Activated CD8-positive, alpha-beta T cell treated with anti-CD3 and anti-CD28 coated beads, Interleukin-2, amount 10 ng/mL, durations not matched to agents 7 days and 5 days (primary cell): Measurements from ENCODE around the gene TARDBP. TPM values are rescaled to one million over a fixed set of nuclear protein-coding genes. Genes with fewer than 3 reads are reported as not detected.
A peak's percentile ranks its signal among the peaks of the same experiment; 100 is the strongest.

ENCODE experiments used
- ATAC-seq: fragments of 150-1000 bp; cut with Tn5 transposase; one replicate; pipeline ENCODE4 v1.10.0; 2021; ENCODE audit warnings: moderate library complexity
- CTCF ChIA-PET: fragments of 350-600 bp; sonication (Branson Sonifier 250); formaldehyde crosslinking; loops from one replicate; lab custom pipeline; 2021; ENCODE audit warnings: antibody characterized with exemption; lab: Charles Lee
- POLR2A ChIA-PET: fragments of 350-600 bp; sonication (Branson Sonifier 250); formaldehyde crosslinking; loops from one replicate; lab custom pipeline; 2021; ENCODE audit warnings: antibody characterized with exemption; lab: Charles Lee
- DNase-seq: peaks from one replicate; pipeline ENCODE4 v3.0.0-alpha.2; 2020
- H3K27ac Mint-ChIP-seq: one replicate; pipeline ENCODE4 v1.8.0; 2021; ENCODE audit warnings: mild to moderate bottlenecking, mixed read lengths
- H3K27me3 Mint-ChIP-seq: one replicate; pipeline ENCODE4 v1.8.0; 2021; ENCODE audit warnings: low read depth, mixed read lengths
- H3K36me3 Mint-ChIP-seq: one replicate; pipeline ENCODE4 v1.8.0; 2021; ENCODE audit warnings: low read depth, mixed read lengths
- H3K4me1 Mint-ChIP-seq: one replicate; pipeline ENCODE4 v1.8.0; 2021; ENCODE audit warnings: low read depth, mixed read lengths
- H3K4me3 Mint-ChIP-seq: one replicate; pipeline ENCODE4 v1.8.0; 2021; ENCODE audit warnings: mild to moderate bottlenecking, mixed read lengths
- H3K9me3 Mint-ChIP-seq: one replicate; pipeline ENCODE4 v1.8.0; 2022; ENCODE audit warnings: mixed read lengths; ENCODE audit not compliant: insufficient read depth
- total RNA-seq, 2 experiments: library from RNA; stranded (reverse); gene quantifications; one replicate each; pipeline ENCODE4 v1.2.3, GENCODE V29; 2021

Gene TARDBP
- total RNA-seq, 2 experiments from 2014 or later, result 175 to 178 TPM

GRCh38 chr1:11054666-11055065 lies 42.2 kb downstream of the TARDBP start:
- Mint-ChIP-seq H3K9me3 (no peaks in the 10 kb centered on the region), H3K27me3 (no peaks in the 10 kb centered on the region), H3K4me3 (no peak overlapping the region), H3K36me3 (peaks cover 27% of the 10 kb centered on the region), H3K27ac (no peak overlapping the region), H3K4me1 (peaks cover 14% of the 10 kb centered on the region)
- DNase-seq (no peak), ATAC-seq (no peak)
- POLR2A ChIA-PET, result no interaction called here
- CTCF ChIA-PET, result interaction anchor here (3.9 kb wide), 1 partner anchor 17 kb away, joined by 40 read pairs; no protein-coding TSS in a partner anchor

GRCh38 chr1:11055676-11056075 lies 43.2 kb downstream of the TARDBP start:
- H3K4me3 Mint-ChIP-seq, result no peak overlapping the region
- peaks cover 28% of the 10 kb centered on the region for H3K36me3 Mint-ChIP-seq
- H3K4me1 Mint-ChIP-seq, result peaks cover 16% of the 10 kb centered on the region
- POLR2A ChIA-PET, result interaction anchor here (0.8 kb wide), 1 partner anchor 24 kb away, joined by 3 read pairs; no protein-coding TSS in a partner anchor
- H3K9me3 Mint-ChIP-seq, result no peaks in the 10 kb centered on the region
- ATAC-seq (no peak), DNase-seq (no peak)
- CTCF ChIA-PET, result interaction anchor here (3.9 kb wide), 1 partner anchor 18 kb away, joined by 40 read pairs; no protein-coding TSS in a partner anchor
- H3K27ac Mint-ChIP-seq, result no peak overlapping the region
- no peaks in the 10 kb centered on the region for H3K27me3 Mint-ChIP-seq

GRCh38 chr1:11056504-11056903 lies 44.0 kb downstream of the TARDBP start:
- Mint-ChIP-seq H3K4me3 (no peak overlapping the region), H3K36me3 (peaks cover 30% of the 10 kb centered on the region), H3K4me1 (peaks cover 24% of the 10 kb centered on the region), H3K9me3 (no peaks in the 10 kb centered on the region), H3K27me3 (no peaks in the 10 kb centered on the region), H3K27ac (no peak overlapping the region)
- DNase-seq, result no peak
- POLR2A ChIA-PET, result no interaction called here
- no peak for ATAC-seq
- CTCF ChIA-PET, result interaction anchor here (3.9 kb wide), 1 partner anchor 19 kb away, joined by 40 read pairs; no protein-coding TSS in a partner anchor

GRCh38 chr1:11057477-11057876 lies 45.0 kb downstream of the TARDBP start:
- Mint-ChIP-seq H3K27me3 (no peaks in the 10 kb centered on the region), H3K4me3 (peak overlapping the region; percentile 36), H3K36me3 (peaks cover 34% of the 10 kb centered on the region), H3K4me1 (peaks cover 34% of the 10 kb centered on the region), H3K27ac (peak overlapping the region; percentile 49), H3K9me3 (no peaks in the 10 kb centered on the region)
- DNase-seq, result no peak
- ChIA-PET CTCF (interaction anchor here (3.9 kb wide), 1 partner anchor 20 kb away, joined by 40 read pairs; no protein-coding TSS in a partner anchor), POLR2A (no interaction called here)
- ATAC-seq, result no peak

GRCh38 chr1:11058026-11058425 lies 45.6 kb downstream of the TARDBP start:
- no peaks in the 10 kb centered on the region for H3K9me3 Mint-ChIP-seq
- H3K27ac Mint-ChIP-seq, result no peak overlapping the region
- H3K4me1 Mint-ChIP-seq, result peaks cover 39% of the 10 kb centered on the region
- POLR2A ChIA-PET, result interaction anchor here (0.6 kb wide), 1 partner anchor 205 kb away, joined by 4 read pairs; no protein-coding TSS in a partner anchor
- ATAC-seq (no peak), DNase-seq (no peak)
- peak overlapping the region; percentile 96 for H3K4me3 Mint-ChIP-seq
- no peaks in the 10 kb centered on the region for H3K27me3 Mint-ChIP-seq
- CTCF ChIA-PET, result interaction anchor here (3.9 kb wide), 1 partner anchor 20 kb away, joined by 40 read pairs; no protein-coding TSS in a partner anchor
- H3K36me3 Mint-ChIP-seq, result peaks cover 38% of the 10 kb centered on the region

- Mint-ChIP-seq H3K27ac (peak overlapping the region; percentile 90), H3K36me3 (peaks cover 42% of the 10 kb centered on the region), H3K4me1 (peaks cover 46% of the 10 kb centered on the region), H3K4me3 (peak overlapping the region; percentile 96), H3K9me3 (no peaks in the 10 kb centered on the region), H3K27me3 (no peaks in the 10 kb centered on the region)
- ATAC-seq, result no peak
- DNase-seq, result no peak
- CTCF ChIA-PET, result interaction anchor here (3.9 kb wide), 1 partner anchor 21 kb away, joined by 40 read pairs; no protein-coding TSS in a partner anchor
- POLR2A ChIA-PET, result interaction anchor here (0.6 kb wide), 1 partner anchor 204 kb away, joined by 4 read pairs; no protein-coding TSS in a partner anchor
These were observed 46.2 kb downstream of the TARDBP start for GRCh38 chr1:11058595-11059154.

- Mint-ChIP-seq H3K4me1 (peaks cover 50% of the 10 kb centered on the region), H3K4me3 (peak overlapping the region; percentile 96), H3K27ac (peak overlapping the region; percentile 90), H3K36me3 (peaks cover 39% of the 10 kb centered on the region), H3K27me3 (no peaks in the 10 kb centered on the region), H3K9me3 (no peaks in the 10 kb centered on the region)
- DNase-seq (peak; percentile 30), ATAC-seq (no peak)
- CTCF ChIA-PET, result interaction anchor here (0.8 to 5.3 kb wide), 3 partner anchors 22 to 222 kb away, joined by 3 to 101 read pairs (median 29); partner anchors contain the start of gene EXOSC10
- POLR2A ChIA-PET, result interaction anchor here (1.2 to 1.9 kb wide), 2 partner anchors 14 to 157 kb away, joined by 3 to 5 read pairs; no protein-coding TSS in a partner anchor
These were observed 46.9 kb downstream of the TARDBP start for GRCh38 chr1:11059155-11059967.

GRCh38 chr1:11059968-11060830 lies 47.7 kb downstream of the TARDBP start, which contains the start of gene SRM:
SRM (minus strand) TSS chr1:11060018; CDS start chr1:11059943, 75 bp downstream.
- ATAC-seq, result peak; percentile 94
- H3K4me3 Mint-ChIP-seq, result peak within 1 kb of the TSS; percentile 96
- CTCF ChIA-PET, result interaction anchor here (0.7 to 5.3 kb wide), 7 partner anchors 16 to 585 kb away, joined by 3 to 101 read pairs (median 3); partner anchors contain the start of genes EXOSC10 and TARDBP
- H3K27ac Mint-ChIP-seq, result peak within 1 kb of the TSS; percentile 98
- POLR2A ChIA-PET, result interaction anchor here (0.6 to 1.9 kb wide), 7 partner anchors 11 to 848 kb away, joined by 3 to 10 read pairs (median 3); partner anchors contain the start of genes EXOSC10 and TARDBP
- H3K9me3 Mint-ChIP-seq, result no peaks in the 10 kb centered on the region
- DNase-seq, result peak; percentile 91
- no peaks in the 10 kb centered on the region for H3K27me3 Mint-ChIP-seq
- peaks cover 42% of the 10 kb centered on the region for H3K36me3 Mint-ChIP-seq
- peaks cover 54% of the 10 kb centered on the region for H3K4me1 Mint-ChIP-seq

GRCh38 chr1:11061652-11062365 lies 49.4 kb downstream of the TARDBP start:
- peak; percentile 31 for DNase-seq
- no peaks in the 10 kb centered on the region for H3K9me3 Mint-ChIP-seq
- ChIA-PET POLR2A (interaction anchor here (1.0 to 1.7 kb wide), 3 partner anchors 24 to 50 kb away, joined by 3 to 10 read pairs (median 5); partner anchors contain the start of genes EXOSC10 and TARDBP), CTCF (interaction anchor here (0.8 to 5.3 kb wide), 6 partner anchors 9 to 583 kb away, joined by 3 to 101 read pairs (median 4); partner anchors contain the start of gene EXOSC10)
- peak overlapping the region; percentile 43 for H3K4me3 Mint-ChIP-seq
- H3K4me1 Mint-ChIP-seq, result peaks cover 54% of the 10 kb centered on the region
- H3K27ac Mint-ChIP-seq, result peak overlapping the region; percentile 98
- no peak for ATAC-seq
- no peaks in the 10 kb centered on the region for H3K27me3 Mint-ChIP-seq
- peaks cover 51% of the 10 kb centered on the region for H3K36me3 Mint-ChIP-seq

GRCh38 chr1:11062965-11063401 lies 50.5 kb downstream of the TARDBP start:
- POLR2A ChIA-PET, result interaction anchor here (1.0 to 1.6 kb wide), 3 partner anchors 25 to 51 kb away, joined by 3 to 4 read pairs (median 4); partner anchors contain the start of genes EXOSC10 and TARDBP
- Mint-ChIP-seq H3K36me3 (peaks cover 49% of the 10 kb centered on the region), H3K27ac (peak overlapping the region; percentile 98), H3K27me3 (no peaks in the 10 kb centered on the region), H3K9me3 (no peaks in the 10 kb centered on the region), H3K4me3 (peak overlapping the region; percentile 47), H3K4me1 (peaks cover 51% of the 10 kb centered on the region)
- ATAC-seq, result peak; percentile 8
- peak; percentile 76 for DNase-seq
- CTCF ChIA-PET, result interaction anchor here (0.9 to 5.3 kb wide), 4 partner anchors 10 to 36 kb away, joined by 3 to 101 read pairs (median 18); partner anchors contain the start of gene EXOSC10
